ENCODE measurements around the gene ABAT.
"Not testable (repeated sequence)": the region's sequence is repeated elsewhere in the genome, so short reads cannot be mapped to it uniquely, and the experiment has no call there.

Gene ABAT

DNA sequence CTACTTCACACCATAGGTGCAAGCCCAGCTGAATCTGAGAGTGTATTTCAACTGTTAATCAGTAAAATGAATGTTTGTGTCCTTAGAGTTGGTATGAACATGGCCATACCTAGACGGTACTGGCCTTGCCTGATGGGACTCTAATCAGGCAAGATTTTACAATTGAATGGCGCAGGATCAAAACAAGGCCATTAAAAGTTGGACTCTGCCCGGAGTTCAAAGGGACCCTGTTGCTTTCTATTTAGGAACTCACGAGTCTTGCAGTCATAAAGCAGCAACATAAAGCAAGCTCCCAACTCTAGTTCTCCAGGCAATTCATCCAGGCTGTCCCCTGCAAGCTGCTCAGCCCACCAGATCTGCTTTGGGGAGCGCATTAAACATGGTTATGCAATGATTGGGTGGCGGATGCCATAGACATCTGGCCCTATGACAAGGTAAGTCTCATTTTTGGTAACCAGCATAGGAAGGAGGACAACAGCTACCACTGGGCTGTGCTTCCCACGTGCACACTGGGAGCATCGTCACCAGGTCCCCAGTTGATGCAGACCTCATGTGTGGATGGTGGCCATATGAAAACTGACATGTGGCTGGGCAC, 114.3 kb downstream of the ABAT start:
- DNase-seq = no peak

DNA sequence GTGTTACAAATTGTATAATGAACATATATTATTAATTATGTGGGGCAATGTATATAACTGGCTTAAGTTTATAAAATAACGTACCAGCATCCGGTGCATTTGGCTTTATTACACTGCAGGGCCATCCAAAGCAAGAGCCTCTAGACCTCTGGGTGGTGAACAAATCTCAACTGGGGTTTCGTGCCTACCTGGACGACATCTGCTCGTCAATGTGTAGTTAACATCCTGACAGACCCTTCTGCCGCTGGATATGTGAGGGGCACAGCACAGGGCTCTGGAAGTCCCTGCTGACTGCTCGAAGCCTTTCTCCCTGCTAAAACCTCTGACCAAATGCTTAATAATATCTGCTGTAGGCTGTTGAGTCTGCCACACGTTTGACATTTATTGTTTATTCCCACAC, 120.7 kb downstream of the ABAT start:
- DNase-seq = no peak

DNA sequence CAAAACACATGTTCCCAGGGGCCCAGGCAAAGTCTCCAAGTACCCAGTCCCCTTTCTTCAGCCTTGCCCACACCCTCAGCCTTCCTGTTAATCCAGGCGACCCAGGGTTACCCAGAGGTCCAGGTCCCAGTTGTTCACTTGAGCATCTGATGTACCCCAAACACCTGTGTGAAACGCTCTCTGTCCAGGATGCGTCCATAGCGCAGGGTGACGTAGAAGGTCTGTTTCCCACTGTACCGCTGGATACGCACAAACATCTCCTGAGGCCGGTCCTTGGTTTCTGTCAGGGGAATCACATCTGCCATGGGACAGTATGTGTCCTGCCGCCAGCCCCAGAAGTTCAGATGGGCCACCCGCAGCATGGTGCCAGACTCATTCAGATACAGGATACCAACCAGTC, 121.4 kb downstream of the ABAT start:
- DNase-seq = no peak

DNA sequence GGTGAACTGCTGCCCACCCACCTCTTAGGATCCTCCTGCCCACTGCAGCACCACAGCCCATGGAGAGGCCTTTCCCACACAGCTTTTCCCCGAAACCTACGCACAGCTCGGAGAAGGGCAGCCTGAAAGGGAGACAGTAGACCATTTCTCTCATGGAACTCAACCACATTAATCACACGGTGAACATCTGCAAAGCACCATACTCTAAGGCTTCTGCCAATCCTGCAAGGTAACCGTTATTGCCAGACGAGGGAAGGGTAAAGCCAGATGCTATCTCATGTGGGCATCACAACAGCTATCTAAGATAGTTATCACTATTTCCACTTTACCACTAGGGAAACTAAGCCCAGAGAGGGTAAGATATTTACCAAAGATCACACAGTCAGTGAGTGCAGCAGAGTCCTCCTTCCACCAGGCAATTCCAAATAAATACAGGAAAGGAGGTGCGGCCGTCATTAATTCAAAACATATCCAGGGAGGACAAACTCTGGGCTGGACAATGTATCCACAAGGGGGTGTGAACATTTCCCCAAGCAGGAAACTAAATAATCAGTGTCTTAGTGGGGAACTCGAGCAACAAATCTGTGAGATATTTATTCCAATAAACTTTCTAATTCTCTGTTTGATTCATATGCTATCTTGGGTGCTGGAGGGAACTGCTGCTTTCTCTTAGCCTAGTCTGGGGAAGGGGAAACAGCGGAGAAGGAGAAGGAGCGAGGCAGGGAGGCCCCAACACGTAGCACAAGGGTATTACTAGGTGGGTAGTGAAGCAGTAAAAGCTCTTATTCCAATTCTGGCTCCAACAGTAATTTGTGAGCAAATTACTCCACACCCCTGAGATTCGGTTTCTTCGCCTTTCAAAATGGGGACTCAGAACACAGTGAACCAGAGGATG, 122.3 kb downstream of the ABAT start:
- DNase-seq = no peak

DNA sequence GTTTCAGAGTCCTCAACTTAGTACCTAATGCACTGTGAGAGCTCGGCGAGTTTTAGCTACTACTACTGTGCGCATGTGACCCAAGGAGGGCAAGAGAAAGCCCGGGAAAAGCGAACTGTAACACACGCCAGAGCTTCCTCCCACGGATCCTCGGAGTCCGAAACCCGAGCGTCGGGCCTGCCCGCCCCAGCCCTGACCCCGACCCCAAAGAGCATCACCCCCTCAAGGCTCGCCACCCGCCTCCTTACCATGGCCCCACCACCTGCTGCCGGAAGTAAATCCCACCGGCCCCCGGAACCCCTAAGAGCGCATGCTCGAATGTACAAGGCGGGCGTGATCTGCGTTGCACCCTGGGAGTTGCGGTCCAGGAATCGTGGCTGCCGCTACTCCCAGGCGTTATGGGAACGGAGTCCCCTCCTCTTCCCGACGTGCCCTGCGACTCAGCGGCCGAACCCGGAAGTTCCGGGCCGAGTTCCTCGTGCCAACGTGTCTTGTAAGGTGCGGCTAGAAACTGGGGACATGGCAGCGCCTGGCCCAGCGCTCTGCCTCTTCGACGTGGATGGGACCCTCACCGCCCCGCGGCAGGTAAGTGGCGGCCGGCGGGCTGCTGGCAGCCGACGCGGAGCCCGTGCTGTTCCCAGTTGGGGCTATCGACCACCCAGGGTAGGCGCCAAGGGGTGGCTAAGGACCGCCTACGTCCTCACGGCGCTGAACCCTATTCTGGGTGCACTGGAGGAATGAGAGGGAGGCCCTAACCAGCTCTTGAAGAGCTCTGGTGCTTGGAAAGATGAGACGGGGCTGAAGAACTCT, 123.2 kb downstream of the ABAT start, which contains the start of the genes PMM2 and TMEM186:
TSS of gene PMM2 (plus strand) at position 476 of the 810 bp plus-strand sequence. CDS start at position 520, 44 bp downstream.
TSS of gene TMEM186 (minus strand) at position 276 of the 810 bp plus-strand sequence. CDS start at position 251, 25 bp downstream.
- peak; percentile 81 to 92 (median 90) for DNase-seq

DNA sequence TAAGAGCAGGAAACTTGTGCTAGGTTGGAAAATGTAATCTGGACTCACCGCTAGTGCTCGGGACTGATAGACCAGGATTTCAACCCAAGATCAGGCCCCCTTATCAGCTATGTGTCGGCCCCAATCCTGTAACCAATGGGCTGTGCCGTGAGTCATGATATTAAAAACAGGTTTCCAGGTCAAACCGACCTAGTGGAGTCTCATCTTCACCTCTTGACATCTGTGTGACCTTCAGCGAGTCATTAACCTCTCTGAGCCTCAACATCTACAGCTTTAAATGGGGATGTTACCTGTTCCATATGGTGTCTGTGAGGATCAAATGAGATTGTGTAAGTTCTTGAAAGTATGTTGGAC, 123.7 kb downstream of the ABAT start:
- no peak for DNase-seq

DNA sequence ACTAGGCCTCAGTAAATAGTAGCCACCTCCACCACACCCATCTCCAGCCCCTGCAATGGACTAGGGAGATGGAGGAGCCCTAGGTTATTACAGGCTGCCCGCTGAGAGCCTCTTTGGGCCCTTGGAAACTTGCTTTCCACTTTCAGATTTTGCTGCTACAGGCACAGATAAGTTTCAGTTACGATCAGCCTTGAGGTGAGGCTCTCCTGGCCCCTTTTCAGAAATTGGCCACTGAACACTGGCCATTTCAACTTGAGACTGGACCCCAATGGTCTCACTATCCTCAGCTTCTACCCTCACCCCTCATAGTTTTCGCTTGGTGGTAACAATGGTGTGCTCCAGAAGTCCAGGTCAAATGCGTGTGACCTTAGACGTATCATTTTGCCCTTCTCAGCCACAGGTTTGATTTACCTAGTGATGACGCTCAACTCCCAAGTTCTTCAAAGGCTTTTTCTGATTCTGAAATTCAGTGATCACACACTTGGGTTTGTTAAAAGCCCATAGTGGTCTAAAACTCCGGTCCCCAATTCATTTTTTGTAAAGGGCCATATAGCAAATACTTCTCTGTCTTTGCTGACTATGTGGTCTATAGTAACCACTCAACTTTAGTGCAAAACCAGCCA, 124.2 kb downstream of the ABAT start:
- no peak for DNase-seq

DNA sequence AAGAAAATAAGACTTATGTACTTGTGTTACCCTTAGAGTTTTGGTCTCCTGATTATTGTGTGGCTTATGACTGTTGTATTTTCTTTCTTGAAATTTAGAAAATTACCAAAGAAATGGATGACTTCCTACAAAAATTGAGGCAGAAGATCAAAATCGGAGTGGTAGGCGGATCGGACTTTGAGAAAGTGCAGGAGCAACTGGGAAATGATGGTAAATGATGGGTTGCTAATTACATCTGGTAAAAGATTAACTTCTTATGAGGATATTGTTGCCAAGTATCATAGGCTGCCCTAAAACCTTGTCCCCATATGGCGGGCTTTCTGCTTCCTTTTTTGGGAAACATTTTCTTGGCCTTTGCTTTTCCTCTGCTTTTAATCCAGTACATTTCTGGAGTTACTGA, 127.3 kb downstream of the ABAT start:
- DNase-seq = no peak

DNA sequence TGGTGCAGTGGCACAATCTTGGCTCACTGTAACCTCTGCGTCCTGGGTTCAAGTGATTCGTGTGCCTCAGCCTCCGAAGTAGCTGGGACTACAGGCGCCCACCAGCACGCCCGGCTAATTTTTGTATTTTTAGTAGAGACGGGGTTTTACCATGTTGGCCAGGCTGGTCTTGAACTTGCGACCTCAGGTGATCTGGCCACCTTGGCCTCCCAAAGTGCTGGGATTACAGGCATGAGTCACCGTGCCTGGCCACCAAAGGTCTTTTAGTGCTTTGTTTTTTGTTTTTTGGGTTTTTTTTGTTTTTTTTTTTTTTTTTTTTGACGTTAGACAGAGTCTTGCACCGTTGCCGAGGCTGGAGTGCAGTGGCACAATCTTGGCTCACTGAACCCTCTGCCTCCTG, 129.3 kb downstream of the ABAT start:
- not testable (repeated sequence) for DNase-seq

DNA sequence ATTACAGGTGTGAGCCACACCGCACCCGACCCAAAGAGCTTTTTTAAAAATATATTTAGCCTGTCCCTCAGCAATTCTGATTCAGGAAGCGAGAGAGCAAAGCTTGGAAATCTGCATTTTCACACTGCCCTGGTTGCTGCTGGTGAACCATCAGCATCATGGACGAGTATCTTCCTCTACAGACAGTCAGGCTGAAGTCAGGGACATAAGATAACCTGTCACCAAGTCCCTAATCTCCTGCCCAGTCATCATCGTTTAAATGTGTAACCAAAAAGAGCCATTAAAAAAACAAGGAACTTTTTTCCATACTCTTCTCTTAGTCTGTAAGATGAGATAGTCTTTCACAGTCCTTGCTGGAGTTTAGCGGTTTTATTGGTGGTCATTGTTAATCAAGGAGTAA, 129.9 kb downstream of the ABAT start:
- DNase-seq = no peak

DNA sequence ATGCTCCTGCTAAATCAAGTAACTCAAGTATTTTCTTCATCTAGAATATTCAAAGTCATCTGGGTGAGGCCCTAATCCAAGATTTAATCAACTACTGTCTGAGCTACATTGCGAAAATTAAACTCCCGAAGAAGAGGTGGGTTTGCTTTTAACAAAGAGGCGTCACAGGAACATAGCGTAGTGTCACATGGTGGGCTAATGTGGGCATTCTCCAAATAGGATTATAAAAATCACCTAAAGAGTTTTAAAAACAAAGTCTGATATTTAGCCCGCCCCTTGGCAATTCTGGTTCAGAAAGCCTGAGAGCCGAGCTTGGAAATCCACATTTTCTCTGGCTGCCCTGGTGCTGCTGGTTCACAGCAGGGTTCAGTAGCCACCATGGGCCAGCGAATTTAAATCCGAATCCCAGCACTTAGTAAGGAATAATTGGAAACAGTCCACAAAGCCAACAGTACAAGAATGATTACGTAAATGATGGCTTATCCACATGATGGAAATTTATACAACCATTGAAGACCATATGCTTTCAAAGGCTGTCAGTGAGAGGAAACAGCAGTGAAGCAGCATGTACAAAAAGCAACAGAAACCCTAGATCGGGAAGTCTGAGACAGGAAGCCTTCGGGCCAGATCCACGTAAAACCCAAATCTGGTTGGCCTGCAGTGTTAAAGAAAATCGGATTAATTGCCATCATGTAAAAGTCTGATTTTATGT, 132.0 kb downstream of the ABAT start:
- DNase-seq = no peak

DNA sequence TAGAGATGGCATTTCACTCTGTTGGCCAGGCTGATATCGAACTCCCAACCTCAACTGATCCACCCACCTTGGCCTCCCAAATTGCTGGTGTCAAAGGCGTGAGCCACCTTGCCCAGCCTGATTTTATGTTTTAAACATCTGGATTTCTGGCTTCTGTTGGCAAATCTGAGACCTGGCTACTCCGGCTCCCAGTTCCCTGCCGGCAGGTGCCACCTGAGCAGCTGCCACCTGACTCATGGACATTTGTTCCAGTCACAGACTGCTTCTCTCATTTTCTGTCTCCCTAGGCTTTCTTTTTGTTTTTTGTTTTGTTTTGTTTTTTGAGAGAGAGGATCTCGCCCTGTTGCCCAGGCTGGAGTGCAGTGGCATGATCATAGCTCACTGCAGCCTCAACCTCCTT, 132.8 kb downstream of the ABAT start:
- DNase-seq = no peak

DNA sequence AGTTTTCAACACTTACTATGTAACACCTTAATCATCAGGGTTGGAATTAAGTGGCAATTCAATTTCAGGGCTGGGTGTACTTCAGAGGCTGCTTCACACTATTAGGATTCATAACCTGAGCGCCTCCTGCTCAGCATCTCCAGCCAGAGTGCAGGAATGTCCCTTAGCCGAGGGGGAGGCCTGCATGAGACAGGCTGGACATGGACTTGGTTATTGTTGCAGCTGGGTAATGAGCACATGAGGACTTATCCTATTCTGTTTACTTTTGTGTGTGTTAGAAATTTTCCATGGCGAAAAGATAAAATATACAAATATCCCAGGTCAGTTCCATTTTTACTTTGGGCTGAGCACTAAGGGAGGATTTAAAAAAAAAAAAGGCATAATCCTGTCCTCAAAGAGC, 133.6 kb downstream of the ABAT start:
- DNase-seq = no peak

DNA sequence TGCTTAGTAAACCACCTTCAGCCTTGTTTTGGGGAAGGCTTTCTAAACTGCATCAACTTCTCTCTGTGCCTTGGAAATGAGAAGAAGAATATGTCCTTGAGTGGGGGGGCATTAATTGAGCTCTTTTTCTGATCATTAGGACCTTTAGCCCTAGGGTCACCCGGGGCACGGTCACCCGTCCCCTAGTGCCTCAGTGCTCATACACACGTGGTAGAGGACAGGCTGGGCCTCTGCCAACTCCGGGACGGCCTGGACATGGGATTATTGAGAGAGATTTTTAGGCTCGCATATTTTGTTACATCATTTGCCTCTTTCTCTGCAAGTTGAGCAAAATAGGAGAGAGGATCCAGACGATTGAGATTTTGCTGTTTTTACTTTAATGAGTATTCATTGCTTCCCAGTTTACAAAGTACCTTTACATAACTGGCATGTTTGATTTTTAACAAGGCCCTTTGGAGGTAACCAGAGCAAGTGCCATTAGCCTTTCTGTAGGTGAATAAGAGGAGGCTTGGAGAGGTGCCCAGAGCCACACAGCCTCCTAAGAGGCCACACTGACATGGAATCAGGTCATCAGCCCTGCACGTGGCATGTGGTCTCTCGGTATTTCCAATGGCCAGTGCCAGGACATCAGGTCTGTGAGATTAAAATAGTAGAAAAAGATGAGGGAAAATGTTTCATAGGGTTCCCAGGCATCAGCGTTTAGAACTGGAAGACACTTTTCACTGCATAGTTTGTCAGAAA, 134.4 kb downstream of the ABAT start:
- no peak for DNase-seq

DNA sequence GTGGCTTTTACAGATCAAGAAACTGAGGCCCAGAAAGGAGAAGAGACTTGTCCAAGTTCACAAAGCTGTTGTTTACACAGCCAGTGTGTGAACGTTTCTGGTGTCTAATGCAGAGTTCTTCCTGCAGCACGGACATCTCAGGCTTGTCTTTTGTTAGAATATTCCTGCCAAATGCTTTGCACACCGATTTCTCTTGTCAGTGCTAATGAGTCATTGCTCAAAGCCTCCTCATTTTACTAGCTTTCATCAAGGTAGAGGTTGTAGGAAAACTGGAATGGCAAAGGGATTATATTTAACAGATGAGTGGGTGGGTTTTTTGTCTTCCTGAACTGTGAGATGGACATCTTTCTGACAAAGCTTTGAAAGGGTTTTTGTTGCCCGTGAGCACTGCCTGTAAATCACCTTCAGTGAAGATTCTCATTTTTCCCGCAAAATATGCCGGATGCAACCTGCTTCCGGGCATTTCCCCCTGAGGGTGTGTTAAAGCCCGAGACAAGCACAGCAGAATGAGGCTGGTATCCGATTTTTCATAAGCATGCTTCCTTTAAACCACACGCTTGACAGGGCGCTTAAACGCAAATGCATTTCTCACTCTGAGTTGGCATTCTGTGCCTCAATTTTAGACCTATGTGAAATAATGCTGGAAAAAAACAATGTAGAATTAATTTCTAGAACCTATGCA, 137.9 kb downstream of the ABAT start:
- no peak for DNase-seq

DNA sequence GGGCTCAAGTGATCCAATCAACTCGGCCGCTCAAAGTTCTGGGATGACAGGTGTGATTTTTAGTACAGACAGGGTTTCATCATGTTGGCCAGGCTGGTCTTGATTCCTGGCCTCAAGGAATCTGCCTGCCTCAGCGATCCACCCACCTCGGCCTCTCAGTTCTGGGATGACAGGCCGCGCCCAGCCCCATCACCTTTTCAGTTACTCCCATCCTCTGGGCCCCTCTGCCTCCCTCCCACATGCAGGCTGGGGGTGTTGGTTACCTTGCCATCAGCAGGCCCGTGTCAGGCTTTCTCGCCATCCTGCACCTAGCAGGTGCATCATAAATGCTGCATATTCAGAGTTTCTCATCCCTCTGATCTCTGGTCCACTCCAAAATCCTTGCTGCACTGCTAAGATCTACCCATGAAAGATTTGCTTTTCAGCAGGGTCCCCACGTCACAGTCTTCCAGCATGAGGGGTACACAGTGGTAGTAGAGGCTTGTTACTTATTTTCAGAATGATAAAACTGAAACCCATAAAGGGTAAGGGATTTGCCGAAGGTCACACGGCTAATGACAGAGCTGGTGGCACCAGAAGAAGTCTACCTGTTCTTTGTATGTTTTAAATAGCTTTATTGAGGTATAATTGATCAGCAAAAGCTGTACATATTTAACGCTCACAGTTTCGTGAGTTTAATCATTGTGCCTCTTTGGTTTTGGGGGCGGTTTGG, 139.8 kb downstream of the ABAT start:
- no peak for DNase-seq

DNA sequence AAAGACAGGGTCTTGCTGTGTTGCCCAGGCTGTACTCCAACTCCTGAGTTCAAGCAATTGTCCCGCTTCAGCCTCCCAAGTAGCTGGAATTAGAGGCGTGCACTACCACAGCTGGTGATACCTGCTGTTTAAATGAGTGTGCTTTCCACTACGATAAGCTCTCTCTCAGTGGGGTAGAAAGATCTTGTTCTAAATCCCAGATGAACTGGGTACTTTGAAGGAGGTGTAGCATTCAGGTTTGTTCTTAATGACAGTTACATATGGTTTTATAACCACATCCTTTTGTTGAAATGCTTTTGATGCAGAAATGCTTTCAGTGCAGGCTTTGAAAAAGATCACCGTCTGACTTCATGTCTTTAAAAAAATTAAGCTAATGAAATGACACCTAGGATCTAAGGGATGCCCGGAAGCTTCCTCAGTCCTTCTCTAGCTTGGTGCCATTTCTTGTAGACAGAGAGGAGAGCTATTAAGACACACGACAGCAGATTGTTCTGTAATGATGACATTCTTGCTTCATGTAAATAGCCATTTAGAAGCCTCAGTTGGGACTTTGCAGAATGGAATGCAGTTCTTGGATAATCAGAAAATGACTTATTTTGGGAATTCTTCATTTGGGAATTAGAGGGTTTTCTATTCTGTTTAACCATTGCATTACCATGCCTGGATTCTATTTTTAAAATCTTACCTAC, 142.7 kb downstream of the ABAT start:
- DNase-seq = no peak

DNA sequence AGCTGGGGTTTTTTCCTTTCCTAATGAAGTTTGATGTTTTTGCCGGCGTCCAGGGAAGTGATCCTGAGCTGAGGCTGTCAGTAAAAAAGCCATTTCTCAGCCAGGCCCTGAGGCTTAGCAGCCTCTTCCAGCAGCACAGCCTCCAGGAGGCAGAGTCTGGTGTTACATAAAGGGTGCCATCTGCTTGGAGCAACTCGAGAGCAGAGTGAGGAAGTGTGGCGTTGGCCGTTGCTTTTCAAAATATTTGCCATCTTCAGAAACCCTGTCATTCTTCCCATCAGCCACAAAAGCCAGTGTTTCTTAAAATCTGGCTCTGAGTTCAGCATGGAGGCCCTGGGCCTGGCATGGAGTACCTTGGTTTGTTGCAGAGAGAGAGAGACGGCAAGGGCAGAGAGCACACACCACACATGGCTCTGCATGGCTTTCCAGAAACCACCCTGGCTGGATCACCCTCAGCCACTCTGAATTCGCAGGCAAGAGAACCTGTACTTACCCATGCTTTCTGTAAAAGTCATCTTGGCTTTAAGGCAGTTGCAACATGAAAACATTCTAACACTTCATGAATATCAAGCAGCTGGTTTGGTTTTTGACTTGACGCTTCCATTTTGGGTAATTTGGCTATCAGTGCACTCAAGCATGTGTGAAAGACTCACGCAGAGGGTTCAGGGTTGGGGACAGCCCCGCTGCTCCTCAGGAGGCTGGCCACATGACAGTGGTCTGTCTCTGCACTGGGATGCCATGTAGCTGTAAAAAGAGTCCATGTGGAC, 144.3 kb downstream of the ABAT start:
- DNase-seq = no peak

Data from activated CD4-positive, CD25-positive, alpha-beta regulatory T cell (primary cell).